GM12874 (cell line): ENCODE data around the gene PPARG.

ENCODE experiments used
- CTCF ChIP-seq: IDR thresholded peaks from 2 replicates; pipeline ENCODE4 v1.5.1; 2011; ENCODE audit warnings: low read depth, mild to moderate bottlenecking, control low read depth, low read length, moderate library complexity; ENCODE audit not compliant: insufficient read depth

PPARG gene

GRCh38 chr3:12393894-12394293 is 105.0 kb downstream of the PPARG start:
- no peak for TF ChIP-seq CTCF

GRCh38 chr3:12394569-12395271 is 105.8 kb downstream of the PPARG start:
- no peak for TF ChIP-seq CTCF

- TF ChIP-seq CTCF: no peak
Observed at GRCh38 chr3:12395349-12396012, 106.6 kb downstream of the PPARG start.

GRCh38 chr3:12396471-12396870 is 107.6 kb downstream of the PPARG start:
- TF ChIP-seq CTCF: no peak

- TF ChIP-seq CTCF: no peak
Observed at GRCh38 chr3:12399226-12399625, 110.4 kb downstream of the PPARG start.

GRCh38 chr3:12400616-12401194 is 111.8 kb downstream of the PPARG start:
- no peak for TF ChIP-seq CTCF

GRCh38 chr3:12401208-12401607 is 112.3 kb downstream of the PPARG start:
- no peak for TF ChIP-seq CTCF
